ENCODE data around the gene MUC21.

The MUC21 gene

GRCh38 chr6:30960907-30961673, 22.4 kb upstream of the MUC21 start:
- H3K9me3 ChIP-seq (ENCODE audit: insufficient read depth, low read depth, low read length): no peaks in the 10 kb centered on the region
- H3K9me2 ChIP-seq (replicated peaks; ENCODE audit: low read depth, low read length): no peaks in the 10 kb centered on the region
- peaks cover 9% of the 10 kb centered on the region for H3K4me1 ChIP-seq (ENCODE audit: insufficient read depth, low read length, poor library complexity, severe bottlenecking)
- no peak overlapping the region for H3K9ac ChIP-seq (ENCODE audit: low read depth, low read length, poor library complexity, severe bottlenecking)
- H3F3A ChIP-seq (ENCODE audit: low read depth): no peaks in the 10 kb centered on the region
- no peaks in the 10 kb centered on the region for H3K36me3 ChIP-seq (ENCODE audit: insufficient read depth, low read length)
- TF ChIP-seq CTCF (conservative IDR thresholded peaks at IDR 0.05; ENCODE audit: low read length) (no peak), EZH2phosphoT487 (IDR thresholded peaks at IDR 0.05; ENCODE audit: borderline replicate concordance) (no peak)
- no peaks in the 10 kb centered on the region for H3K79me2 ChIP-seq (ENCODE audit: insufficient read depth, low read length)
- H3K27me3 ChIP-seq (ENCODE audit: insufficient read depth, low read length, poor library complexity, severe bottlenecking): peaks cover 24% of the 10 kb centered on the region
- H3K4me3 ChIP-seq (ENCODE audit: low read length, poor library complexity, severe bottlenecking): no peak overlapping the region
- no peak overlapping the region for H3K4me2 ChIP-seq (ENCODE audit: low read depth, low read length, poor library complexity, severe bottlenecking)
- H2AFZ ChIP-seq (ENCODE audit: low read length): no peak overlapping the region
- no peaks in the 10 kb centered on the region for H4K20me1 ChIP-seq (ENCODE audit: insufficient read depth, low read length, poor library complexity, severe bottlenecking)

GRCh38 chr6:30962716-30963115, 20.8 kb upstream of the MUC21 start:
- no peaks in the 10 kb centered on the region for H3K79me2 ChIP-seq (ENCODE audit: insufficient read depth, low read length)
- H3K4me2 ChIP-seq (ENCODE audit: low read depth, low read length, poor library complexity, severe bottlenecking): no peak overlapping the region
- H3K27me3 ChIP-seq (ENCODE audit: insufficient read depth, low read length, poor library complexity, severe bottlenecking): peaks cover 10% of the 10 kb centered on the region
- H3K9me3 ChIP-seq (ENCODE audit: insufficient read depth, low read depth, low read length): no peaks in the 10 kb centered on the region
- no peak overlapping the region for H3K4me3 ChIP-seq (ENCODE audit: low read length, poor library complexity, severe bottlenecking)
- peaks cover 7% of the 10 kb centered on the region for H3K4me1 ChIP-seq (ENCODE audit: insufficient read depth, low read length, poor library complexity, severe bottlenecking)
- no peak overlapping the region for H3K9ac ChIP-seq (ENCODE audit: low read depth, low read length, poor library complexity, severe bottlenecking)
- TF ChIP-seq CTCF (conservative IDR thresholded peaks at IDR 0.05; ENCODE audit: low read length) (no peak), EZH2phosphoT487 (IDR thresholded peaks at IDR 0.05; ENCODE audit: borderline replicate concordance) (no peak)
- H3K36me3 ChIP-seq (ENCODE audit: insufficient read depth, low read length): no peaks in the 10 kb centered on the region
- no peaks in the 10 kb centered on the region for H3F3A ChIP-seq (ENCODE audit: low read depth)
- no peaks in the 10 kb centered on the region for H4K20me1 ChIP-seq (ENCODE audit: insufficient read depth, low read length, poor library complexity, severe bottlenecking)
- no peaks in the 10 kb centered on the region for H3K9me2 ChIP-seq (replicated peaks; ENCODE audit: low read depth, low read length)
- no peak overlapping the region for H2AFZ ChIP-seq (ENCODE audit: low read length)

GRCh38 chr6:30963641-30964040, 19.9 kb upstream of the MUC21 start:
- Histone ChIP-seq H3K4me1 (ENCODE audit: insufficient read depth, low read length, poor library complexity, severe bottlenecking) (peaks cover 7% of the 10 kb centered on the region), H3K4me3 (ENCODE audit: low read length, poor library complexity, severe bottlenecking) (no peak overlapping the region), H3K4me2 (ENCODE audit: low read depth, low read length, poor library complexity, severe bottlenecking) (no peak overlapping the region), H3K9ac (ENCODE audit: low read depth, low read length, poor library complexity, severe bottlenecking) (no peak overlapping the region), H3K27me3 (ENCODE audit: insufficient read depth, low read length, poor library complexity, severe bottlenecking) (peaks cover 8% of the 10 kb centered on the region), H3F3A (ENCODE audit: low read depth) (no peaks in the 10 kb centered on the region), H3K9me2 (replicated peaks; ENCODE audit: low read depth, low read length) (no peaks in the 10 kb centered on the region), H3K36me3 (ENCODE audit: insufficient read depth, low read length) (no peaks in the 10 kb centered on the region), H2AFZ (ENCODE audit: low read length) (no peak overlapping the region), H3K9me3 (ENCODE audit: insufficient read depth, low read depth, low read length) (no peaks in the 10 kb centered on the region), H3K79me2 (ENCODE audit: insufficient read depth, low read length) (no peaks in the 10 kb centered on the region), H4K20me1 (ENCODE audit: insufficient read depth, low read length, poor library complexity, severe bottlenecking) (no peaks in the 10 kb centered on the region)
- TF ChIP-seq CTCF (conservative IDR thresholded peaks at IDR 0.05; ENCODE audit: low read length) (no peak), EZH2phosphoT487 (IDR thresholded peaks at IDR 0.05; ENCODE audit: borderline replicate concordance) (no peak)

All from Loucy (cell line).